Subcutaneous abdominal adipose tissue (tissue), 5 donors: ENCODE measurements around the gene BMP7.

ENCODE experiments used
- H3K27ac ChIP-seq: one replicate; pipeline ENCODE4 v1.7.0; 2013; ENCODE audit warnings: low read depth, mild to moderate bottlenecking, inconsistent platforms, low read length, moderate library complexity
- H3K27me3 ChIP-seq, 5 donors: one replicate each; pipeline ENCODE4 v1.7.0; 2013; ENCODE audit warnings: low read length in 5 of 5, inconsistent platforms in 1 of 5; ENCODE audit not compliant: control insufficient read depth in 5 of 5, insufficient read depth in 4 of 5
- H3K36me3 ChIP-seq, 5 donors: one replicate each; pipeline ENCODE4 v1.7.0; 2013; ENCODE audit warnings: low read length in 5 of 5; ENCODE audit not compliant: control insufficient read depth in 5 of 5, insufficient read depth in 5 of 5
- H3K4me1 ChIP-seq, 5 donors: one replicate each; pipeline ENCODE4 v1.7.0; 2013; ENCODE audit warnings: low read length in 5 of 5, mild to moderate bottlenecking in 3 of 5, moderate library complexity in 1 of 5; ENCODE audit not compliant: control insufficient read depth in 5 of 5, insufficient read depth in 5 of 5
- H3K4me3 ChIP-seq, 5 donors: one replicate each; pipeline ENCODE4 v1.7.0; 2013; ENCODE audit warnings: low read length in 5 of 5, low read depth in 1 of 5
- H3K9ac ChIP-seq, 5 donors: one replicate each; pipeline ENCODE4 v1.7.0; 2013; ENCODE audit warnings: low read length in 5 of 5, mild to moderate bottlenecking in 4 of 5, moderate library complexity in 3 of 5
- H3K9me3 ChIP-seq, 5 donors: one replicate each; pipeline ENCODE4 v1.7.0; 2013; ENCODE audit warnings: low read length in 5 of 5; ENCODE audit not compliant: control insufficient read depth in 5 of 5
- donor health status: healthy.
- donor health status: healthy.
- donor health status: healthy.
- donor health status: healthy.
- donor health status: healthy.

Gene BMP7

DNA sequence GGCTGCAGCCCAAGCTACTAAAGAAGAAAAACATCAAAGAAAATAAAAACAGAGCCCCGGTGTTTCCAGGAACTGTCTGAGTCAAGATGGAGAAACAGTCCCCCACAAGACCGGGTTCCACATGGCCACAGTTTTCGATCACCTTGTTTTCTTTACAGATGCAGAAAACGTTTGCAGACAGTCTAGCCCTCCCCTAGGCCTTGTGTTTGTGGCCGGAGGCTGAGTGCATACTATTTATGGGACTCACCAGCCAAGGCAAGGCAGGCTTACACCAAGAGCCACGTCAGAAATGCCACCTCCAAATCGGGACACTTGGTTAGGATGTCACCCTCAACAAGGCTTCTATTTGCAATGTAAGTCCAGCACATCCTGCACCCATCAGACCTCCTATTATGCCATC is 97.3 kb downstream of the BMP7 start:
- Histone ChIP-seq H3K9me3 (peaks cover 0 to 3% (median 0%) of the 10 kb centered on the region in 5 donors), H3K4me3 (no peak overlapping the region), H3K27ac (no peak overlapping the region), H3K4me1 (no peaks in the 10 kb centered on the region), H3K9ac (no peak overlapping the region), H3K27me3 (peaks cover 0 to 7% (median 4%) of the 10 kb centered on the region in 5 donors), H3K36me3 (no peaks in the 10 kb centered on the region)

GRCh38 chr20:57167971-57168701 is 98.3 kb downstream of the BMP7 start:
- Histone ChIP-seq H3K36me3 (no peaks in the 10 kb centered on the region), H3K9ac (no peak overlapping the region)

DNA sequence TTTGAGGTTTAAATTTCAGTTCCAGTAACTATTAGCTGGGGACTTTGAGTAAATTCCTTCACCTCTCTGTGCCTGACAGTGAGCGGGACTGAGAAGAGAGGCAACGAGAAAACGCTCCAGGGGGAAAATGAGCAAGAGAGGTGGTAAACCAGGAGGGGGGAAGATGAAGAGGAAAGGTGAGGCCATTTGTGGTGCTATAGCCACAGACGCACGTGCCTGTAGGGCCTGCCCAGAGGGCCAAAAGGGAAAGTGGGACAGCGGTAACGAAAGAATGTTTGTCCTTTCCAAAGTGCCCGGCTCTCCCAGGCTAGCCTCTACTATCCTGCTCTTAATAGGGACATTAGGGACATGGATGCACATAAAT is 99.2 kb downstream of the BMP7 start:
- Histone ChIP-seq H3K4me1 (no peaks in the 10 kb centered on the region), H3K9me3 (peaks cover 0 to 3% (median 0%) of the 10 kb centered on the region in 5 donors), H3K27ac (no peak overlapping the region), H3K4me3 (no peak overlapping the region), H3K27me3 (peaks cover 0 to 8% (median 5%) of the 10 kb centered on the region in 5 donors), H3K9ac (no peak overlapping the region), H3K36me3 (no peaks in the 10 kb centered on the region)

More at GRCh38 chr20:57167971-57168701, 98.3 kb downstream of the BMP7 start:
- H3K9me3 ChIP-seq, result peaks cover 0 to 3% (median 0%) of the 10 kb centered on the region in 5 donors
- no peak overlapping the region for H3K27ac ChIP-seq
- no peak overlapping the region for H3K4me3 ChIP-seq
- H3K4me1 ChIP-seq, result no peaks in the 10 kb centered on the region
- peaks cover 0 to 8% (median 4%) of the 10 kb centered on the region in 5 donors for H3K27me3 ChIP-seq

DNA sequence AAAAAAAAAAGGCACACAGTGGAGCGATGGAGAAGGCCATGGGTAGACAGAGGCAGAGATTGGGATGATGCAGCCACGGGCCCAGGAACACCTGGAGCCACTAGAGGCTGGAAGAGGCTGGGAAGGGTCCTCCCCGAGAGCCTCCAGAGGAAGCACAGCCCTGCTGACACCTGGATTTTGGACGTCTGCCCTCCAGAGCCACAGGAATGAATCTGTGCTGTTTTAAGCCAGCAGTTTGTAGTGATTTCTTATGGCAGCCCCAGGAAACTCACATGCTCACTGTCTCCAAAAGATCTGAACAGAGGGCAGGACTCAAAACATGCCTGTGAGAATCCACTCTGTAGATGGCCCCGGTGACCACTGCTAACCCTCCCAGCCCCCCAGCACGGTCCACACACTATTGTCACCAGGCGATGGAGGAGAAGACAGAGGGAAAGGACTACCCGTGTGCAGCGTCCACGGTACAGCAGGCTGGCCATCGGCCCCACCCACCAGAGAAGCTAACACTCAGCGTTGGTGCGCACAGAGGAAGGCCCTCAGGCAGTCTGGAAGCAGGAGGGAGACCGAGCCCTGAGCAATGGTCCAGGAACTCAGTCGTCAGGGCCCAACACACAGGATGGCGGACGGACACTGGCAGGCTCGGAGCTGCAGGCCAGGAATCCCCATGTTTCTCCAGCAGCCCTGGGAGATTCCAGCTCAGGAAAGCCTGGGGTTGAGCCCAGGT is 99.7 kb downstream of the BMP7 start:
- Histone ChIP-seq H3K9ac (no peak overlapping the region), H3K4me3 (no peak overlapping the region), H3K9me3 (peaks cover 0 to 3% (median 0%) of the 10 kb centered on the region in 5 donors), H3K27ac (no peak overlapping the region), H3K4me1 (no peaks in the 10 kb centered on the region), H3K36me3 (no peaks in the 10 kb centered on the region), H3K27me3 (peaks cover 0 to 10% (median 9%) of the 10 kb centered on the region in 5 donors)

DNA sequence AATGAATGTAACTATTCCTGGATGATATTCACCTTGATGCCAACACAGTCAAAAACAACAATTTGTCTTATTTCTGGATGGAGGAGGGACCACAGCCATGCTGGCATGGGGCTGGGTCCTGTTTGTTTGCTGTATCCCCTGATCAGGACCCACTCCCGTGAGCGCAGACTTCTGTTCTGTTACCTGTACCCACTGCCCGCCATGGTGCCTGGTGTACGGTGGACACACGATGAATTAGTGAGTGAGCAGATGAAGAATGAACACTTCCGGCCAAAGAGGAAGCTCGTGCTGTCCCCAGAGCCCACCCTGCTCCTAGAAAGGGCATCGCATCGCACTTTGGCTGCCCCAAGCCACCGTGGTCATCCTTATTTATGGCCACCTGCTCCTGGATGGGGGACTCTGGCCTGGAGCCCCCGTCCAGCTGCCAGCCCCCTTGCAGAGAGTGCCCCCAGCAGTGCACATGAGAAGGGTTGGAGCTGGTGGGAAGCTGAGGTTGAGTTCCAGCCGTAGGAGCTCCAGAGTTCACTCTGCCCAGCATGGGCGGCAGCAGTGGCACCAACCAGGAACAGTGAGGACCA is 100.9 kb downstream of the BMP7 start:
- Histone ChIP-seq H3K36me3 (no peaks in the 10 kb centered on the region), H3K4me1 (no peaks in the 10 kb centered on the region), H3K27me3 (peaks cover 0 to 10% (median 9%) of the 10 kb centered on the region in 5 donors), H3K27ac (no peak overlapping the region), H3K9me3 (peaks cover 0 to 3% (median 0%) of the 10 kb centered on the region in 5 donors), H3K4me3 (no peak overlapping the region), H3K9ac (no peak overlapping the region)

- Histone ChIP-seq H3K9ac (no peak overlapping the region), H3K4me3 (no peak overlapping the region), H3K27ac (no peak overlapping the region), H3K9me3 (peaks cover 0 to 3% (median 0%) of the 10 kb centered on the region in 5 donors), H3K27me3 (peaks cover 0 to 10% (median 9%) of the 10 kb centered on the region in 5 donors), H3K36me3 (no peaks in the 10 kb centered on the region), H3K4me1 (no peaks in the 10 kb centered on the region)
Measured at GRCh38 chr20:57164872-57165271, 101.6 kb downstream of the BMP7 start.

GRCh38 chr20:57163041-57163440 is 103.4 kb downstream of the BMP7 start:
- Histone ChIP-seq H3K36me3 (no peaks in the 10 kb centered on the region), H3K27me3 (peaks cover 0 to 10% (median 9%) of the 10 kb centered on the region in 5 donors), H3K9me3 (peaks cover 0 to 3% (median 0%) of the 10 kb centered on the region in 5 donors), H3K9ac (no peak overlapping the region), H3K27ac (no peak overlapping the region), H3K4me3 (no peak overlapping the region), H3K4me1 (no peaks in the 10 kb centered on the region)

DNA sequence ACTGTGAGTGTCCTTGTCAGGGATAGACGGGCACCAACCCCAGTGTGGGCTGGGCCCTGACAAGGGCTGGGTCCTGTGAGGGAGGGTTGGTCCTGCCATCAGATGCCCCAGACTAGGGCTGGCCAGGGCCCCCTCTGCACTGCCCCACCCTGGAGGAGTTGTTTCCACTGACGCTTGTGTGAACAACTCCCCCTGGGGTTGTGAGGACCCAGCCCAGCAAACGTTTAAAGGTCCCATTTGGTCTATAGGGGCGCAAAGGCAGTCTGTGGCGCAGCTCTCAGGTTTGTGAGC is 104.1 kb downstream of the BMP7 start:
- no peaks in the 10 kb centered on the region for H3K36me3 ChIP-seq
- no peaks in the 10 kb centered on the region for H3K4me1 ChIP-seq
- no peak overlapping the region for H3K27ac ChIP-seq
- peaks cover 0 to 10% (median 9%) of the 10 kb centered on the region in 5 donors for H3K27me3 ChIP-seq
- H3K9ac ChIP-seq, result no peak overlapping the region
- no peak overlapping the region for H3K4me3 ChIP-seq
- peaks cover 0 to 3% (median 0%) of the 10 kb centered on the region in 5 donors for H3K9me3 ChIP-seq

DNA sequence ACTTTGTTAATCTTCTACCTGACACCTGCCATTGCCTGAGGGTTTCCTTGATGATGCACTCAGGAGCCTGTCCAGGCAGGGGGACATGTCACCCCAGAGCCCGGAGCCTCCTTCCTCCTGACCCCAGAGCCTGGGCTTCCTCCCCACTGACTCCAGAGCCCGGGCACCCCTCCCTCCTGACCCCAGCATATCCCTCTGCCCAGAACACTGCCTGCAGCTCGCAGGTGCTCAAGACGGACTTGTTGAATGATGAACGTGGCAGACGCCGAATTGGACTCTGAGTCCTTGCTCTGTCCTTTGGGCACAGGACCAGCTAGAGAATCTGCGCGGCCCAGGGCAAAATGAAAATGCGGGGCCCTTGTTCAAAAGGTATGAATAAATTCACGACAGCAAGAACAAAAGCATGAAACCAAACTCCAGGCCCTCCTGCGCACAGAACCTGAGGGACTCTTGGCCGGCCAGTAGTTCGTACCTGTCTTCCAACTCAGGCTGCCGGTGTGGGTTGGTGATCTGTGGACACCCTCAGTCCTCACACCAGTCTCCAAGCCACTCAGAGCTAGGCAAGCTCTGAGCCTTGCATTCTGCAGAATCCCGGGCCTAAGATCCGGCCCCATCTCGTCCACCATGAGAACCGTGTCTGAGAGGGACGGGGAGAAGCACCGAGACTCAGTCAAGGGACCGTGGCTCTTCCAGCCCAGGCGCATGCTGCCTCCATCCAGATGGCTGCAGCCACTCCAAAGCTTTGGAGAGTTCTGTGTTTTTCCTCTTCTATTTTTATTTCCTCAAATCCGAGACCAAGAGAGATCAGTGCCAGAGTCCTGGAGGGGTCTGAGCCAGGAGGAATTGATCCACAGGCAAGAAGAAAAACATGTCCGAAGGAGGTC is 104.7 kb downstream of the BMP7 start:
- H3K9me3 ChIP-seq, result no peaks in the 10 kb centered on the region
- H3K9ac ChIP-seq, result no peak overlapping the region

More for the DNA sequence above, 104.7 kb downstream of the BMP7 start:
- H3K36me3 ChIP-seq, result no peaks in the 10 kb centered on the region
- H3K27ac ChIP-seq, result no peak overlapping the region
- H3K4me1 ChIP-seq, result no peaks in the 10 kb centered on the region
- peaks cover 0 to 10% (median 9%) of the 10 kb centered on the region in 5 donors for H3K27me3 ChIP-seq
- H3K4me3 ChIP-seq, result no peak overlapping the region
